ENCODE results near the gene KL.
A peak's percentile ranks its signal among the peaks of the same experiment; 100 is the strongest.

Gene KL

DNA sequence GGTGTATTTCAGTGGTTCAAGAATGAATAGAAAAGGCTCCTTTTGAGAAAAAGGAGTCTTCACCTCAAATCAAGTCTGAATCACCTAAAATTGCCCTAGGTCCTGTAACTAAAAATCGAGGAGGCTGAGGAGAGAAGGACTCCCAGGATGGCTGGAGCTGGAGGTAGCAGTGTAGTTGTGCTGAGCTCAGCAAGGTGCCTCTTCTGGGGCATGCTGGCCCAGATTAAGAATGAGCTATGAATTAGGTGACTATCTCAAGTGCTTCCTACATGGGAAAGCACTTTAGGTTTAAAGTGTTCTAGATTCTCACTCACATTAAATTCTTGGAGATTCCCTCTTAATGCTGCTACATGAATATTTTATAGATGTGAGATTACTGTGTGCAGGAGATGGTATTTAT is 28.8 kb upstream of the KL start:
- no peak for DNase-seq (ENCODE audit: extremely low spot score)
- ChIA-PET POLR2A (no interaction called here), CTCF (no interaction called here)
- TF ChIP-seq CTCF (IDR thresholded peaks at IDR 0.05; ENCODE audit: control extremely low read depth, extremely low read depth, low read depth, missing control alignments), result no peak

DNA sequence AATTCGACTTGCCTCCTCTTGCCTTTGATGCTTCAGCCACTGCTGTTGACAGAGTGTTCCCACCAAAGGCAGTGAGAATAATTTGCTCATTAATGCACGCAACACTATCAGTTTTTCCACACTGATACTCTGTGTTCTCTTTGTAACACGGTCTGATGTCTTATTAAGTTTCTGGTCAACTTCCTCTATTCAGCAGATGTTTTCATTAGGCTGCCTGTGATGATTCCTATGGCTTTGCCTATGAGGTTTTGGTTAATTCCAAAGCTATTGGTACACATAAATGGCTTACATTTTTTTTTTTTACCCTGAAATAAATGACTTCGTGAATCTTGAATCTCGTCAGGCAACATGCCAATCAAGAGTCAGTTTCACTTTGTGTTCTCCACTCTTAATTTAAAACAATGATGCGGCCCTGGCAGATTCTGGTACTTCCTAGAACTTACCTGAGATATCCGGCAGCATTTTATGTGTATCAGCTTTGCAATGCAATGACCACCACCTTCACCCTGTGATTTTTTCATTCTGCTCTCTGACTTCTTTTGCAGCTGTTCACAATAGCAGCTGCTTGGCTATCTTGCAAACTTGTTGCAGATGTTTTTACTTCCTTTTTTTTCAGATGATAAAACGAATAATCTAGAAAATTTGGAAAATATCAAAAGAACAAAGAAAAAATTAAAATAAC is 27.5 kb upstream of the KL start:
- no peak for TF ChIP-seq CTCF (IDR thresholded peaks at IDR 0.05; ENCODE audit: control extremely low read depth, extremely low read depth, low read depth, missing control alignments)
- POLR2A ChIA-PET, result no interaction called here
- DNase-seq (ENCODE audit: extremely low spot score), result peak; percentile 21
- CTCF ChIA-PET, result no interaction called here

DNA sequence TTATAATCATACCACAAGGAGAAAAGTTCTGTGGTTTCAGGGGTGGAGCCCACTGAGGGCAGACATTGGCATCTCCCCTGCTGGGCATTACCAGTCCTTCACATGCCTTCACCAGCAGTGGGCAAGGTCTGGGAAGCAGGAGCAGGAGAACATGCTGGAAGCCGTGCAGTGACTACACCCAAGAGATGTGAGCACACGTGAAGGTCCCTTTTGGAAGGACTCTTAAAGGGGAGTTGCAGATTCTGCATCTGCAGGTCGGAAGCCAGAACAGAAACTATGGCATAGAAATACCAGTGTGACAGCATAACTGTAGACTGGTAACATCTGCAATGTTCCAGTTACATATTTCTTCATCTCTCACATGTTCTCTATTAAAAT is 26.9 kb upstream of the KL start:
- POLR2A ChIA-PET, result no interaction called here
- CTCF ChIA-PET, result no interaction called here
- TF ChIP-seq CTCF (IDR thresholded peaks at IDR 0.05; ENCODE audit: control extremely low read depth, extremely low read depth, low read depth, missing control alignments), result no peak
- no peak for DNase-seq (ENCODE audit: extremely low spot score)

GRCh38 chr13:32989942-32990341 is 26.3 kb upstream of the KL start:
- ChIA-PET CTCF (no interaction called here), POLR2A (no interaction called here)
- DNase-seq (ENCODE audit: extremely low spot score), result no peak
- TF ChIP-seq CTCF (IDR thresholded peaks at IDR 0.05; ENCODE audit: control extremely low read depth, extremely low read depth, low read depth, missing control alignments), result no peak

DNA sequence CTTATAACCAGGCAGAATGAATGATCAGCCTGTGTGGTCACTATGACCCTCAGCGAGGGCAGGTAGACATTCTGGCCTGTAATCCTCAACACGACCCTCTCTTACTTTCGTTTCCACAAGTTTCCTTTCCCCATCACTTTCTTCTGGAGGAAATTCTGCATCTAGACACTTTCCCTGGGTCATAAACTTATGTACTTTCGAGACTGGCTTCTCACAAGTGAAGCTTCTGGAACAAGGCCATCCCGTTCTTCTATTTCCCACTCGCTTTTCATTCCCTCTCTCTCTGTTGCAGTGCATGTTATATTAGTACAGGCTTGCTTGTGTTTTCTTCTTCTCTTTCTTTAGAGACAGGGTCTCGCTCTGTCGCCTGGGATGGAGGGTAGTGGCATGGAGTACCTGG is 23.1 kb upstream of the KL start:
- no peak for DNase-seq (ENCODE audit: extremely low spot score)
- no peak for TF ChIP-seq CTCF (IDR thresholded peaks at IDR 0.05; ENCODE audit: control extremely low read depth, extremely low read depth, low read depth, missing control alignments)
- POLR2A ChIA-PET, result no interaction called here
- CTCF ChIA-PET, result interaction anchor here (1.9 kb wide), 1 partner anchor 14 kb away, joined by 5 read pairs; no protein-coding TSS in a partner anchor

DNA sequence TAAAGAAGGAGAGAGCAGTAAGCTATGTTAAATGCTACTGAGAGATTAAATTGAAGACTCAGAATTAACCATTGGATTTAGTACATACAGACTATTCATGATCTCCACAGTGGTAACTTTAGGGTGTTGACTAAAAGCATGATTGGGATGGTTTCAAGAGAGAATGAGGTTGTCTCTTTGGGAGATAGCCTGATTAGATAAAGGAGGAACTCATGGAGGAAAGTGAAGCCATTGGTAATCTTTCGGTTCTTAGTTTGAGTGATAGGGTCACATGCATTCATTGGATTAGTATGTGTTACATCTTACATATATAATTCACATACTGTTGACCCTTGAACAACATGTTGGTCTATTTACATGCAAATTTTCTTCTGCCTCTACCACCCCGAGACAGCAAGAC is 18.8 kb upstream of the KL start:
- DNase-seq (ENCODE audit: extremely low spot score), result no peak
- POLR2A ChIA-PET, result no interaction called here
- TF ChIP-seq CTCF (IDR thresholded peaks at IDR 0.05; ENCODE audit: control extremely low read depth, extremely low read depth, low read depth, missing control alignments), result no peak
- CTCF ChIA-PET, result interaction anchor here (1.4 kb wide), 1 partner anchor 27 kb away, joined by 3 read pairs; no protein-coding TSS in a partner anchor

DNA sequence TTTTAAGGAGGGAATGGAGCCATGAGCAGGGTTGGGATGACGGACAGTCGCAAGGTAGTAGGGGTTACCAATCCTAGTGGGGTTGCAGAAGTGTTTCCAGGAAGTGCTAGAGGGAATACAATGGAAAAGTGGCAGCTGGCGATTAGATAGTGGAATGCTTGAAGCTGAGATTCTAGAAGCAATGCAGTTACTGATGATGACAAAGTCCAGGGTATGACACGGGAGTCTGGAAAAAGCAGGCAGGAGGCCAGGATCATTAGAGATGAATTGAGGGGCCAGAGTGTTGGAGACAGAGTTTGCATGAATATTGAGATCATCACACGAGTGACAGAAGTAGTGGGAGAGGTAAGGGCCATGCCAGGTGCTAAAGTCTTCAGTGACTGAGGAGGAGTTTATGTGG is 17.3 kb upstream of the KL start:
- no peak for DNase-seq (ENCODE audit: extremely low spot score)
- ChIA-PET CTCF (no interaction called here), POLR2A (no interaction called here)
- TF ChIP-seq CTCF (IDR thresholded peaks at IDR 0.05; ENCODE audit: control extremely low read depth, extremely low read depth, low read depth, missing control alignments), result no peak

Measured in GM10248 (cell line).